IMR-90 (cell line): Measurements from ENCODE around the gene PTPRN2. TPM values are rescaled to one million over a fixed set of nuclear protein-coding genes. Genes with fewer than 3 reads are reported as not detected.
"Not testable (repeated sequence)": the region's sequence is repeated elsewhere in the genome, so short reads cannot be mapped to it uniquely, and the experiment has no call there.

Experiments used
- ATAC-seq: fragments of 200-7000 bp; cut with Tn5 transposase; 2 replicates; pipeline ENCODE4 v1.9.1; 2020; ENCODE audit warnings: low read depth, mild to moderate bottlenecking, moderate library complexity
- BruUV-seq: library from RNA; stranded (reverse); fragments of 400-500 nt; replicated peaks from 2 replicates; lab custom pipeline; 2021; lab: Mats Ljungman, UMichigan
- CTCF ChIA-PET: fragments of 300-600 bp; formaldehyde crosslinking; extraction: SDS; loops from one replicate; lab custom pipeline; 2021; ENCODE audit warnings: antibody characterized with exemption; lab: Yijun Ruan, JAX
- POLR2A ChIA-PET: fragments of 300-600 bp; sonication (Branson Sonifier 250); formaldehyde crosslinking; loops from one replicate; lab custom pipeline; 2022; ENCODE audit warnings: antibody characterized with exemption; ENCODE audit not compliant: unreplicated experiment; lab: Charles Lee
- DNase-seq: peaks from one replicate; pipeline ENCODE4 v3.0.0; 2013
- H2AFZ ChIP-seq: replicated peaks from 2 replicates; pipeline ENCODE3; 2013; ENCODE audit warnings: low read length, mild to moderate bottlenecking; ENCODE audit not compliant: poor library complexity
- H2AK5ac ChIP-seq: 2 replicates; pipeline ENCODE4 v1.6.1; 2013; ENCODE audit warnings: low read depth, low read length, inconsistent platforms
- H2AK9ac ChIP-seq: replicated peaks from 2 replicates; pipeline ENCODE3; 2013; ENCODE audit warnings: mild to moderate bottlenecking, low read depth, low read length, moderate library complexity; ENCODE audit not compliant: poor library complexity
- H2BK120ac ChIP-seq: 2 replicates; pipeline ENCODE4 v1.6.1; 2013; ENCODE audit warnings: low read depth, low read length, inconsistent platforms
- H2BK15ac ChIP-seq: 3 replicates; pipeline ENCODE4 v1.6.1; 2013; ENCODE audit warnings: low read depth, low read length, inconsistent platforms
- H2BK20ac ChIP-seq: 2 replicates; pipeline ENCODE4 v1.6.1; 2013; ENCODE audit warnings: low read depth, mild to moderate bottlenecking, inconsistent platforms, low read length, moderate library complexity
- H2BK5ac ChIP-seq: 2 replicates; pipeline ENCODE4 v1.6.1; 2013; ENCODE audit warnings: mild to moderate bottlenecking, low read depth, low read length, inconsistent platforms; ENCODE audit not compliant: poor library complexity, severe bottlenecking
- H3K14ac ChIP-seq: replicated peaks from 2 replicates; pipeline ENCODE4 v1.6.1; 2013; ENCODE audit warnings: low read depth, low read length, inconsistent platforms
- H3K18ac ChIP-seq: 2 replicates; pipeline ENCODE4 v1.6.1; 2013; ENCODE audit warnings: low read depth, low read length, control low read depth
- H3K23ac ChIP-seq: 2 replicates; pipeline ENCODE4 v1.6.1; 2013; ENCODE audit warnings: low read depth, low read length, inconsistent platforms
- H3K27ac ChIP-seq: 2 replicates; pipeline ENCODE4 v1.5.1; 2013; ENCODE audit warnings: mild to moderate bottlenecking, control low read depth, low read length; ENCODE audit not compliant: insufficient read depth
- H3K27me3 ChIP-seq: 2 replicates; pipeline ENCODE4 v1.6.1; 2013; ENCODE audit warnings: low read length; ENCODE audit not compliant: control insufficient read depth, insufficient read depth
- H3K36me3 ChIP-seq: 2 replicates; pipeline ENCODE4 v1.6.1; 2013; ENCODE audit warnings: low read length, mixed read lengths; ENCODE audit not compliant: control insufficient read depth, insufficient read depth
- H3K4ac ChIP-seq: 2 replicates; pipeline ENCODE4 v1.6.1; 2013; ENCODE audit warnings: low read depth, low read length, inconsistent platforms
- H3K4me1 ChIP-seq: 2 replicates; pipeline ENCODE4 v1.6.1; 2013; ENCODE audit warnings: low read length, mixed read lengths; ENCODE audit not compliant: control insufficient read depth, insufficient read depth
- H3K4me2 ChIP-seq: 2 replicates; pipeline ENCODE4 v1.6.1; 2013; ENCODE audit warnings: low read depth, mild to moderate bottlenecking, control low read depth, low read length, moderate library complexity
- H3K4me3 ChIP-seq: 2 replicates; pipeline ENCODE4 v1.5.1; 2013; ENCODE audit warnings: low read depth, mild to moderate bottlenecking, control low read depth, low read length, moderate library complexity; ENCODE audit not compliant: insufficient read depth
- H3K56ac ChIP-seq: 2 replicates; pipeline ENCODE4 v1.6.1; 2013; ENCODE audit warnings: low read length, inconsistent platforms; ENCODE audit not compliant: insufficient read depth; ENCODE audit errors: extremely low read depth
- H3K79me1 ChIP-seq, 2 experiments: 2 replicates each; pipeline ENCODE4 v1.6.1; 2013; ENCODE audit warnings: low read length in 2 of 2, inconsistent platforms in 1 of 2, low read depth in 1 of 2
- H3K9ac ChIP-seq: 2 replicates; pipeline ENCODE4 v1.6.1; 2013; ENCODE audit warnings: low read depth, low read length, control low read depth
- H3K9me1 ChIP-seq: 2 replicates; pipeline ENCODE4 v1.6.1; 2013; ENCODE audit warnings: low read length, inconsistent platforms; ENCODE audit not compliant: insufficient read depth
- H3K9me3 ChIP-seq: 2 replicates; pipeline ENCODE4 v1.6.1; 2013; ENCODE audit warnings: low read length; ENCODE audit not compliant: control insufficient read depth, insufficient read depth
- H4K20me1 ChIP-seq: 2 replicates; pipeline ENCODE4 v1.6.1; 2013; ENCODE audit warnings: low read length, inconsistent platforms; ENCODE audit not compliant: insufficient read depth
- H4K5ac ChIP-seq: 2 replicates; pipeline ENCODE4 v1.6.1; 2013; ENCODE audit warnings: mild to moderate bottlenecking, low read depth, low read length, control low read depth
- H4K8ac ChIP-seq, 2 experiments: 2 replicates each; pipeline ENCODE4 v1.6.1; 2013; ENCODE audit warnings: low read depth in 2 of 2, low read length in 2 of 2, control low read depth in 1 of 2, inconsistent platforms in 1 of 2
- H4K91ac ChIP-seq: 2 replicates; pipeline ENCODE4 v1.6.1; 2013; ENCODE audit warnings: low read depth, low read length, inconsistent platforms; ENCODE audit not compliant: insufficient read depth
- WGBS, 2 experiments: methylation state at CpG; one replicate each; pipeline versions ENCODE4 v1.1.5 to v1.1.7; 2013; ENCODE audit warnings: missing lambda C conversion rate in 2 of 2; ENCODE audit not compliant: insufficient read length in 1 of 2; ENCODE audit errors: extremely low coverage in 2 of 2; 5-methylcytosine and 5-hydroxymethylcytosine counted together
- dilution Hi-C: fragments of 300-500 bp; cut with HindIII; formaldehyde crosslinking; loops from one replicate; pipeline ENCODE4 v1.14.3; 2018; ENCODE audit warnings: low sequenced_read_pairs; ENCODE audit not compliant: unreplicated experiment
- in situ Hi-C: fragments of 300-500 bp; cut with MboI; formaldehyde crosslinking; loops from 3 replicates; pipeline ENCODE4 v1.14.3; 2019; ENCODE audit warnings: low sequenced_read_pairs, inconsistent platforms, mixed read lengths
- intact Hi-C: fragments of 100-400 bp; cut with micrococcal nuclease; formaldehyde crosslinking; loops from 2 replicates; pipeline ENCODE4 v1.10.0; 2022
- polyA plus RNA-seq, 3 experiments: library from polyadenylated mRNA; depleted of rRNA; stranded (reverse); fragments of >200 nt; gene quantifications; 2 replicates each; pipeline ENCODE4 v1.2.3, GENCODE V29; 2012; ENCODE audit warnings: low replicate concordance in 1 of 3
- total RNA-seq: library from RNA; depleted of rRNA; stranded (reverse); fragments of >200 nt; gene quantifications from 2 replicates; pipeline ENCODE4 v1.2.3, GENCODE V29; 2012

Gene PTPRN2
- total and polyA plus RNA-seq, 2 of the 4 experiments (the other 2 are of a cell fraction): 0.03 TPM; not detected in 1

DNA sequence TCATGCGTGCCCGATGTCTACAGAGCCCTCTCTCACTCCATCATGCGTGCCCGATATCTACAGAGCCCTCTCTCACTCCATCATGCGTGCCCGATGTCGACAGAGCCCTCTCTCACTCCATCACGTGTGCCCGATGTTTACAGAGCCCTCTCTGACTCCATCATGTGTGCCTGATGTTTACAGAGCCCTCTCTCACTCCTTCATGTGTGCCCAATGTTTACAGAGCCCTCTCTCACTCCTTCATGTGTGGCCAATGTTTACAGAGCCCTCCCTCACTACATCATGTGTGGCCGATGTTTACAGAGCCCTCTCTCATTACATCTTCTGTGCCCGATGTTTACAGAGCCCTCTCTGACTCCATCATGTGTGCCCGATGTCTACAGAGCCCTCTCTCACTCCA, 740.9 kb downstream of the PTPRN2 start:
- DNase-seq, CTCF ChIA-PET, BruUV-seq, H3K23ac ChIP-seq, in situ Hi-C loops, H3K4me3 ChIP-seq, H4K5ac ChIP-seq, intact Hi-C loops, H2BK5ac ChIP-seq, dilution Hi-C loops, H2BK15ac ChIP-seq, H3K4me2 ChIP-seq, H3K27me3 ChIP-seq, H3K14ac ChIP-seq, H4K91ac ChIP-seq, H2AK9ac ChIP-seq, H3K4me1 ChIP-seq, H2BK120ac ChIP-seq, H3K9ac ChIP-seq, H2AK5ac ChIP-seq, H3K18ac ChIP-seq, H4K8ac ChIP-seq, ATAC-seq, H3K9me1 ChIP-seq, POLR2A ChIA-PET, H3K79me1 ChIP-seq, H2AFZ ChIP-seq, H3K27ac ChIP-seq, H3K56ac ChIP-seq, H3K4ac ChIP-seq, H4K20me1 ChIP-seq, H2BK20ac ChIP-seq, H3K36me3 ChIP-seq: not testable (repeated sequence)
- WGBS, 2 experiments: 29% methylated on average over 1 of the region's 12 CpGs; no CpG with 5 or more reads in 1 of the 2 experiments
- H3K9me3 ChIP-seq: peaks cover 55% of the 10 kb centered on the region
